NCI-H1436 (cell line): ENCODE results near the gene NOL4L.
"Not testable (repeated sequence)": the region's sequence is repeated elsewhere in the genome, so short reads cannot be mapped to it uniquely, and the experiment has no call there.

Experiments
- DNase-seq: peaks from one replicate; lab custom pipeline; 2025; lab: John Stamatoyannopoulos, UW

The NOL4L gene

DNA sequence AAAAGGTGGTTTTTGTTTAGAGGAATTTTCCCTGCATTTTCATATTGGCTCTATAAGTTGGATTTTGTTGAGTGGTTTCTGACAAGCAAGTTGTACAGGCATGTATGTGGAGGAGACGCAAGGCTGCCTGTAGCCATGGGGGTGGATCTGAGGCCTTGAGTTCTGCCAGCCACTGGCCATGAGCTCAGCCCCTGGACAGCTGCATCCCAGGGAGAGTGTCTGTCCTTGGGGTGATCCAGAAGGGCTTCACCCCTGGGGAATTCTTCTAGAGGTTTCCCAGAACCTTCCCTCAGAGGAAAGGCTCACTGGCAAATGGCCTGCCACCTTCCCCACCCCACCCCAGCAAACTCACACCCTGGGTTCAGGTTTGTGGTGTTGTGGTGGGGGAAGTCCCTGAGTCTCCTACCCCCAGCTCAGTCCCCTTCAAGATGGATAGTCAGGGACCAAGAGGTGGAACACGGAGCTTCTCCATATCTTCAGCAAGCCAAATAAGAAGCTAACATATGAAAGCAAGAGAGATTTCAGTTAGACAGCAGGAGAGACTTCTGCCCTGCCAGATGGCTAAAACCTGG is 11.6 kb upstream of the NOL4L start:
- DNase-seq = no peak

DNA sequence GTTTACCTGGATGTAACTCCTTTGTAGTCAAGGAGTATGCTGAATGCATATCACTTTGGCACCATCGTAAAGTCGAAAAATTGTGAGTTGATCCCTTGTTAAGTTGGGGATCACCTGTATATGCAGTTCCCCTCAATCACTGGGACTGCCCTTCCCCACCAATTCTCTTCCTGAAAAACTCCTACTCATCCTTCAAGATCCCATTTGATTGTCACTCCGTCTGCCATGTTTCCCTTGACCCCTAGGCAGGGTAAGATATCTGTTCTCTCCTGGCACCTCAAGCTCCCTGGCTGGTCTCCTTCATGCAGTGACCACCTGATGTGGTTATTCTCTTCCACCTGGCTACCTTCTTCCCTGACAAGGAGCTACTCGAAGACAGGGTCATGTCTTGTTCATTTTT is 10.0 kb upstream of the NOL4L start:
- DNase-seq = no peak

DNA sequence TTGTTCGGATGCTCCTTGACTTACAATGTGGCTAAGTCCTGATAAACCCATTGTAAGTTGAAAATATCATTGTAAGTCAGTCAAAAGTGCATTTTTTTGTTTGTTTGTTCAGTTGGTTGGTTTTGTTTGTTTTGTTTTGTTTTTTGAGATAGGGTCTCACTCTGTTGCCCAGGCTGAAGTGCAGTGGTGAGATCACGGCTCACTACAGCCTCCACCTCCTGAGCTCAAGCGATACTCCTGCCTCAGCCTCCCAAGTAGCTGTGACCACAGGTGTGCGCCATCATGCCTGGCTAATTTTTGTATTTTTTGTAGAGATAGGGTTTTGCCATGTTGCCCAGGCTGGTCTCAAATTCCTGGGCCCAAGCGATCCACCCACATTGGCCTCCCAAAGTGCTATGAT is 9.5 kb upstream of the NOL4L start:
- DNase-seq = not testable (repeated sequence)

DNA sequence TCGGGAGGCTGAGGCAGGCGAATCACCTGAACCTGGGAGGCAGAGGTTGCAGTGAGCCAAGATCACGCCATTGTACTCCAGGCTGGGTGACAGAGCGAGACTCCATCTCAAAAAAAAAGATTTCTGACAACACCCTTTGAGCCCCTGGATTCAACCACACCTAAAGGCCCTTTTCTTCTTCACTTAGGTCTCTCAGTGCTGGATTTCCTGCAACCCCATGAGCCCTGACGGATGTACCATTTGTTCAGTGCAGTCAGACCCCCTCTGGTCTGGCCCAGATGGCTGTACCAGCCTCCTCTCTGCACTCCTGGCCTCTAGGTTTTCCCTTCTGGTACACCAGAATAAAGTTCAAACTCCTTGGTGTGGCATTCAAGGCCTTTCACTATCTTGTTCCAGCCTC is 9.1 kb upstream of the NOL4L start:
- DNase-seq = no peak

DNA sequence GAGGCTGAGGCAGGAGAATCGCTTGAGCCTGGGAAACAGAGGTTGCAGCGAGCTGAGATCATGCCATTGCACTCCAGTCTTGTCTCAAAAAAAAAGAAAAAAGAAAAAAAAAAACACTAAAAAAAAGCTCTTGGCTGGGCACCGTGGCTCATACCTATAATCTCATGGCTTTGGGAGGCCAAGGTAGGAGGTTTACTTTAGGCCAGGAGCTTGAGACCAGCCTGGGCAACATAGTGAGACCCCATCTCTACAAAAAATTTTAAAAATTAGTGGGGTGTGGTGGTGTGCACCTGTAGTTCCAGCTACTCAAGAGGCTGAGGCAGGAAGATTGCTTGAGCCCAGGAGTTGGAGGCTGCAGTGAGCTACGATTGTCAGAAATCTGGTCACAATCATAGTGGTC is 7.5 kb upstream of the NOL4L start:
- not testable (repeated sequence) for DNase-seq

DNA sequence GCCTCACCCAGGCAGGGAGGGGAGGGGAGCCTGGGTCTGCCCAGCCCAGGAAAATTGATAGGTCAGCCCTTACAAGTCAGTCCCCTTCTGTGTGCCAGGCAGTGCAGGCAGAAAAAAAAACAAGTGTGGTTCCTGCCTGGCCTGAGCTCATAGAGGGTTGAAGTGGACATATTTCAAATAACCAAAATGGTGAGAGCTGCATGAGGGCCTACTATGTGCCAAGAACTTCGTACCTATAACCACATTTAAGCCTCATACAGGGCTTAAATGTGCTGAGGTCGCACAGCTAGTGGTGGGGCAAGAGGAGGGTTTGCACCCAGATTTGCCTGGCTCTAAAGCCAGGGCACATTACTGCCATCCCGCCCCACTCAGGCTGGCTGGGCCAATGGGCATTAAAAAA is 6.9 kb upstream of the NOL4L start:
- DNase-seq = no peak

DNA sequence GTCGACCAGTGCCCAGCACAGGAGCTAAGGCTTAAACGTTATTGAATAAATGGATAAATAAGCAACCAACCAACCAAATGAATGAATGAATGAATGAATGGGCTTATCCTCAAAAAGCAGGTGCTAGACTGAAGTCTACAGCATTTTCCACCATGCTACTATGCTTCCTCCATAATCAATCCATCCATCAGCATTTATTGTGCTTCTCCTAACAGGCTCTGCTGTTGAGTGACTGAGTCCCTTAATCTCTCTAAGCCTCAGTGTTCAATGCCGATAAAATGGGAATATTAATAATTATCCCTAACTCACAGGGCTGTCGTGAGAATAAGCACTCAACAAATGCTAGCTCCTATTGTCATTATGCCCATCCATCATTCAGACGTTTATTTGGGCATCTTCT is 4.6 kb upstream of the NOL4L start:
- DNase-seq = no peak

DNA sequence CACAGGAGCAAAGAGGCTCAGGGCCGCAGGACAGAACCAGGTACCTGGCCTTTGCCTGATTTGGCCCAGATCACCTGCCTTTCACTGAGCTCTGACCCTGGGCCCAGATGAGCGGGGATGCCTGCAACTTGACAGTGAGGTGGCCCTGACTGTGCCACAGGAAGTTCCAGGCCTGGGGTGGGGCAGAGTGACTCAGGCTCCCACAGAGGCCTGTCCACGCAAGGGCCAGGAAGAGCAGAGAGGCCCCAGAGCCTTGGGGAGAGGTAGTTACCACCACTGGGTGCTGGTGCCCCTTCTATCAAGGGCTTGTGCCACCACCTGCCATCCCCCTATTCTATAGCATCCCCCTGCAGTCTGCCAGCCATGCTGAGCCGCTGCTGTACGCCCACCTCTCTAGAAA is 4.1 kb upstream of the NOL4L start:
- no peak for DNase-seq

DNA sequence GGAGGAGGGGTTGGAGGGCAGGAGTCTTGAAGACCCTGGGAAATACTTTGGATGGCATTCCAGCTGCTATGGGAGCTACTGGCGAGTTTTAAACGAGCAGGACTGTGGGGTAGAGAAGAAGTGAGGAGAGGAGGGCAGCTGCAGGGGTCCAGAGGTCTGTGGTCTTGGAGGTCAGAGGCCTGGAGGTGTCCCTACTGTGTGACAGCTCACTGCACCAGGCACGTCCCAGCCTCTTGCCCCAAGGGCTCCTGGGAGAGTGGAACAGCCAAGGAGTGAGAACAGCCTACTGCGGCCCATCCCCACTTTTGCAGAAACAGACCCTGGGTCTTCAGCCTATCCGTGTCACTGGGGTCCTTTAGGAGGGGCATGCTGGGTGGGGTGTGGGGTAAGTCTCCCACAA is 2.9 kb upstream of the NOL4L start:
- DNase-seq = no peak

DNA sequence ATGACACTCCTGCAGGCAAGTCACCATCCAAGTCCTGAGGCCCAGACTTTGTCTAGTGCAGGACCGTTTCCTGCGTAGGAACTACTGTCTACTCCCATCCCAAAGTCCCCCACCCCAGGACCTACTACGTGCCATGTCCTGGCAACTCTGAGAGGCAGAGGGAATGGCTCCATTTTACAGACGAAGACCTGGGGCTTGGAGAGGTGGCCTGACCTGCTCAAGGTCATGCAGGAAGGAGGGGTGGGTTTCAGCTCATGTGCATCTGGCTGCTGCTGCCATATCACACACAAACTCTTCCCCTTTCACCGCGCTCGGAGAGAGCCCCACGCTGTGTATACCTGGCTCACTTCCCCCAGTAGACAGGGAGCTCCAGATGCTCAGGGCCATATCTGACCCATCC is 1.2 kb upstream of the NOL4L start:
- DNase-seq = no peak

DNA sequence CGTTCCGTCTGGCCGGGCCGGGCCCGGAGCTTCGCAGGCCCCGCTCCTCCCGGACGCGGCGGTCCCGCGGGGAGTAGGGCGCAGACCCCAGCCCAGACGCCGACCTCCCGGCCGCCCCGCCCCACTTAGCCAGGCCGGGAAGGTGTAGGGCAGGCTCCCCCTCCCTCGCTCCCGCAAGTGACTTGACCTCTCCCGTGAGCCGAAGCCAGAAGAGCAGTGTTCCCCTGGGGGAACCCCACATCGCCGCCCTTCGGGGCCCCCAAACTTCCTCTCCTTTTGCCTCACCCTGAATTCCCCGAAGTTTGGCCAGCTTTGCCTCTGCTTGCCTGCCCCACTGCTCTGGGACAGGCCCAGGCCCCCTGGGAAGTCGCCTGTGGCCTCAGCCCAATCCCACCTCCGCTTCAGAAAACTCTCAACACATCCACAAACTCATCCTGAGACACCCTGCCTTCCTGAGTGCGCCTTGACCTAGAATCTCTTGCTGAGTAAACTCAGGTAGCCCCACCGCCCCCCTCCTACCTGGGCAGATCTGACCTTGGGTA is 524 bp upstream of the NOL4L start:
- no peak for DNase-seq

DNA sequence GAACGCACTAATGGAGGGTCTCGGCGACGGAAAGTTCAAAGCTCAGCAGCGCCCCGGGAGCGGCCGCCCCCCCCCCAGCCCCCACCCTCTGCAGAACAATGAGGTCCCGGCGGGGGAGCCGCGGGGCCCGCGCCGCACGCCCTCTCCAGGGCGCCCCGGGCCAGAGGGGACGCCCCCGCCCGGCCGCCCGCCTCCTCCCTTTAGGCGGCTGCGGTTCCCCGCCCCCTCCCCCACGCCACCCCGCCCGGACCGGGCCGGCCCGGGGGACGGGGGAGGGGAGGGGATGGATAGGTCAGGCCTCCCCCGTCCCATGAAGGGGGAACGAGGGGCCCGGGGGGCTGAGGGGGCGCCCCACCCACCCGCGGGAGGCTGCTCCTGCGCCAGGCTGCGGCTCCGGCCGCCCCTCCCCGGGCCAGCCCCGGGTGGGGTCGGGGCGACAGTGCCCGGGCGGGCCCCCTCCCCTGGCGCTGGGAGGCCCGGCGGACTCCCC is 1.5 kb downstream of the NOL4L start:
- DNase-seq = no peak

DNA sequence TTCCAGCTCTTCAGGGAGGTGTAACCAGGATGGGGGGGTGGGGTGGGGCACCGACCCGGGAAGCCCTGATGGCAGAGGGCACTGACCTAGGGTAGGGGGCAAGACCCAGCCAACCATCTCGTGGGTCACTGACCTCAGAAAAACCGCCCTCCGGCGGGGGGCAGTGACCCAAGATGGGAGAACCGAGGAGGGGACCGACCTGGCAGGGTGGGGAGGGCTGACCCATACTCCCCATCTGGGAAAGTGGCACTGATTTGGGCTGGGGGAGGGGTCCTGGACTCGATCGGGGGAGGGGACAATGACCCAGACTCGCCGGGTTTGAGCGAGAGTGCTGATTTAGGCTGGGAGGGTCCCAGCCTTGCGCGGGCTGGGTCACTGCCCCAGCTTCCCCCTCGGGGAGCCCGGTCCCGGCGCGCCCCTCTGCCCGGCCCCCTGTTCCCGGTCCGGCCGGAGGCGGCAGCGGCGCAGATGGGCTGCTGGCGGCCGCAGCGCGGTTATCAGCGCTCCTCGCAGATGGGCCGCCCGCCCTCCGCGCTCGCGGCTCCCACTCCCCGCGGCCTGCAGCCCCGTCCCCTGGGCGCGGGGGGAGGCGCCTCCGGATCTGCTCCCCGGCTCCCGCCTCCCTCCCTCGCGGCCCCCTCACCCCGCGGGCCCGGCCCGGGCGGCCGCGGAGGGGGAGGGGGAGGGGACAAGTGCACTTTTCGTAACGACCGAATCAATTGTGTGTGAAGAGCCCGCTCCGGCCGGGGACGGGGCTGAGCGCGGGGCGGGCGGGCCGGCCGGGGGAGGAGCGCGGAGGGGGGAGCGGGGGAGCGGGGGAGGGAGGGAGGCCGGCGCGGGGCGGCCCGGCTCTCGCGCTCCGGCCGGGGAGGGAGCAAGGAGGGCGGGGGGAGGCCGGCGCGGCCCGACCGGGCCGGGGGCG is 2.2 kb downstream of the NOL4L start:
- no peak for DNase-seq

DNA sequence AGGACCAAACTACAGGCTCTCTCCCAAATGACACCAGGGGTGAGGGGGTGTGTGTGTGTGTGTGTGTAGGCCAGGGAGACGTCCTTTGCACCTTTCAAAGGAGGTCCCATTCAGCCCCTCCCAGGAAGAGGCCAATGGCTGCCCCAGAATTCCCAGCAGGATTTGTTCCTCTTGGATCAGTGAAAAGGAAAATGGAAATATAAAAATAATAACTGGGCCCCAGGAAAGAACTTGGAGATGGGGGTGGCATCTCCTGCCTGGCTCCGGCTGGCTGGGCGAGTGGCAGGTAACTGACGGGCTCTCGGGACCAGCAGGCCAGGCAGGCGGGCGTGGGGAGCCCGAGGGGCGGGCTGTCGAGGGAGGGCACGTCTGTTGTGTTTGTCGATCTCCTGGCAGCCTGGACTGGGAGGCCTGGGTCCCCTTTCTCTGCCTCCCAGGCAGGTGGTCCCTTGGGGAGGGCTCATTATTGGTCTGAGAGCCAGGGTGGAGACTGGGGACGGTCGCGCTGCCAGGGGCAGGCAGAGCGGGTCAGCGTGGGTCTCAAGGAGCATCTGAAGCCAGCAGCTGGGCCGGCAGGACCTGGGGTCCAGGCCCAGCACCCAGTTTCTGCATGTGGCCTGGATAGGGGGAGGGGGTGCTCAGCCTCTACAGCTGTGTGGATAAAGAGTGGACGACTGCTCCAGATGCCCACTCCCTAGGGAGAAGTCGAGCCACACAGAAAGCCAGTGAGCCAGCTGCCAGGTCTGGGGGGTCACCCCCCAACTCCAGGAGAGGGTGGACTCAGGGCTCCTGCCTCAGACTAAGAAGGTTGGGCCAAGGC is 3.1 kb downstream of the NOL4L start:
- peak; percentile 44 for DNase-seq

DNA sequence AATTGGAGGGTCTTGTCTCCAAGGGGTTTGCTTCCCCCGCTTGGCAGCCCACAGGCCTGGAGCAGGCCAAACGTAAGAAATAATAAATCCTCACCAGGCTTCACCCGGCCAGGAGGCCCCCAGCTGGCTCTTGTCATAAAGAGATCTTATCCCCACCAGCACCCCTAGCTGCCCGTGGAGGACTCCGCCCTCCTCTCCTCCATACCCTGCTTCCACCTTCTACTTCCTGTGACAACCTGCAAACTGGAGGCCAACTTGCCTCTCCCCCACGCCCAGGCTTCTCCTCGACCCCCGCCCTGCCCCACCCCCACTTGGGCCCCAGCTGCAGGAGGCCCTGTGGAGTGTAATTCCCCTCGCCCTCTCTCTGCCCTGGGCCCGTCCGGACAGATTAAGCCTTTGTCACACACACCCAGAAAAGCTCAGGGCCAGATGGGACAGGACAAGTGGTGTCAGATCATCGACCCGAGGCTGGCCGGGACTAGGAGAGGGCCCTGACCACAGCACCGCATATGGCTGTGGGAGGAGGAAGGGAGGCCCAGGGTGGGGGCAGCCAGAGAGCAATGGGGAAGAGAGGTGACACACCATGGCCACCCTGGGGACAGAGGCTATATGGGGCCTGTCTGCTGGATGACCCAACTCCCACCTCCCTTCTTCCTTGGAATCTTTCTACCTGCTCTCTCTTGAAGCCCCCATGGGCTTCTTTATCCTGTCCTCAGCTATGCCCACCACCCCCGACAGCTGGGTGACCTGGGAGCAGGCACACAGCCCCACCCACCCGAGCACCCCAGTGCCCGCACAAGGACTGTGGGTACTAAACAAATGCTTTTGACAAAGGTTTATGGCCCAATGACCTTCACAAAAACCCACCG is 3.9 kb downstream of the NOL4L start:
- no peak for DNase-seq

DNA sequence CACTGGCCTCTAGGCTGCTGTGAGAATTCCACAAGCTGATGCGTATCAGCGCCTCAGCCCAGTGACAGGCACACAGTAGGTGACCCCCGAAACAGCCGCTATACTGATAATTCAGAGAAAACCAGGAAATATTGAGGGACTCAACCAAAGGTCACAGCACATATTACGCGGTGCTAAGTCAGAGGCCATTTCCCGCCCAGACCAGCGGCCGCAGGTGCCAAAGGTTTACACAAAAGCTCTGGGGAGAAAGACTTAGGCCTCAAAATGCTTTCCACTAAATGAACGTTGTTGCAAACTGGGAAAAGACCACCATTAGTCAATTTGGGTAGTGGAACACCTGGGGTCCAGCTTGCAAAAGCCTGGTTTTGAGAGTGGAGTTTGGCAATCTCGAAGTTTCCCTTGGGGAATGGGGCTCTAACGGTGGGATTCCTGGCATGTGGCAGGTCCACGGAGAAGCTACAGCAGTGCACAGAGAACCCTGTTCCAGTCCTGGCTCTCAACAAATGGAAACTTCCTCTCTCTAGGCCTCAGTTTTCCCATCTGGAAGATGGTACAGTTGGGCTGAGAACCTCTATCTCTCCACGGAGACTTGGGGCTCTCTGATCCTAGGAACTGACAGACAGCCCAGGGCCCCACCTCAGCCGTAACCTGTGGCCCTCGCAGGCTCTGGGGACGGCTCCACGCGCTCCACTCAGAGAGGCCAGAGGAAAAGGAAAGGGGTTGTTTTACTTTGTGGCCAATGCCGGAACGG is 4.7 kb downstream of the NOL4L start:
- no peak for DNase-seq

DNA sequence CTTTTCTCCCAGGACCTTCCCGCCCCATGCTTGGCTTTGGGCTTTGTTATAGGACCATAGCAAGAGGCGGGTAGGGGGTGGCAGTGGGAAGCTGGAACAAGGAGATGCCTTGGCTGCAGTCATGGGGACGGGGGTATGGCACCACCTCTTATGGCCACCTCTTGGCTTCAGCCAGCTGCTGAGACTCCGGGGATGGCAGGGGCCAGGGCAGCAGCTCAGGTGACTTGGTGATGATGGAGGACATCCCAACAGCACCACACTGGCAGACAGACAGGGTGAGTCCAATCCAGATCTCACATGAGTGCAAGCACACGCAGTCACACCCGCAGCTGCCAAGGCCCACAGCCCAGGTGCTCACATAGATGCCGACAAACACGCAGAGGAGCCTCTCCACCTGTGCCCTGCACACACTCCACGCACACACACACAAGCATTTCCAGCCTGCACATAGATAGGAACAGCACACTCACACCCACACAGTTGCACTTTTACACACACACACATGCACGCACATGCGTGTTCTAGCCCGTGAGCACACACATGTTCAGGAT is 6.2 kb downstream of the NOL4L start:
- DNase-seq = no peak

DNA sequence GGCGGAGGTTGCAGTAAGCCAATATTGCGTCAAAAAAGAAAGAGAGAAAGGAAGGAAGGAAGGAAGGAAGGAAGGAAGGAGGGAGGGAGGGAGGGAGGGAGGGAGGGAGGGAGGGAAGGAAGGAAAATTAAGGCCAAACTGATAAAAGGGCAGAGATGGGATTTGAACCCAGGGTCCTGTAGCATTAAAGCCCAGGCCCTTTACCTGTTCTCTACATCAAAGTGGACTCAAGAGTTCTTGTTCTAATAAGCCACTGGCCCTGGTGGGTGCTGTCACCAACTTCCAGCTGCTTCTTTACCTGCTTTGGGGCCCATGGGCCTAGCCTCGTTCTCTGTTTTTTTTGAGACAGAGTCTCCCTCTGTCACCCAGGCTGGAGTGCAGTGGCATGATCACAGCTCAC is 7.1 kb downstream of the NOL4L start:
- DNase-seq = not testable (repeated sequence)

DNA sequence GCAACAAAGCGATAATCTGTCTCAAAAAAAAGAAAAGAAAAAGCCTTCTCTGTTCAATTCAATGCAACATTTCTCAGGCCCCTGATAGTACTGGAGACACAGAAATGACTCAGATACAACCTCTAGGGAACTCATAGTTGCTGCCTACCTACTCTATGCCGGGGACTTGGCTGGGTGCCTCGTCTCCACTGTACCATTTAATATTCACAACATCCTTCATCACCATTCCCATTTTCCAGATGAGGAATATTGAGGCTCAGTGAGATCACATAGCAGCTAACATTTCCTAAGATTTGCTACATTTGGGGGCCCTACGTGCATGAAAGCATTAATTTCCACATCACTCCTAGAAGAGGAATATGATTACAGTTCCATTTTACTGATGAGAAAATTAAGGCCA is 7.5 kb downstream of the NOL4L start:
- no peak for DNase-seq

DNA sequence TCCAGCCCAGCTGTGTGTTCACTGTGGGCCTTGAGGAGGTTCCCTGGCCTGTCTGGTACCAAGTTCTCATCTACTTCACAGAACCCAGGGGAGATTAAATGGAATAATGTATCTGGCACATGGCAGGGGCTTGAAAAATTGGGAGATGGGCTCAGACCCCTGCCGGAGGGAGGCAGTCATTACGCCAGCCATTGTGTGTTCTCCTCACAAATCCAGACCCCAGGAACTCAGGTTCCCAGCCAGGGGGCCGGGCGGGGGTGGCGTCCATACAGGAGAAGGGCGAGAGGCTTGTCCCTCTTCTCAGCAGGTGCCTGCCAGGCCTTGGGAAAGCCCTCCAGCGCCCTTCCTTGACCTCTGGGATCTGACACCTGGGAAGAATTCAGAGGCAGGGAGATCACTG is 8.1 kb downstream of the NOL4L start:
- no peak for DNase-seq
